ENCODE results near the gene CSNK1E. TPM values are rescaled to one million over a fixed set of nuclear protein-coding genes. Genes with fewer than 3 reads are reported as not detected.

The CSNK1E gene
- total RNA-seq, 1 experiment from 2014 or later: 62.7 TPM

DNA sequence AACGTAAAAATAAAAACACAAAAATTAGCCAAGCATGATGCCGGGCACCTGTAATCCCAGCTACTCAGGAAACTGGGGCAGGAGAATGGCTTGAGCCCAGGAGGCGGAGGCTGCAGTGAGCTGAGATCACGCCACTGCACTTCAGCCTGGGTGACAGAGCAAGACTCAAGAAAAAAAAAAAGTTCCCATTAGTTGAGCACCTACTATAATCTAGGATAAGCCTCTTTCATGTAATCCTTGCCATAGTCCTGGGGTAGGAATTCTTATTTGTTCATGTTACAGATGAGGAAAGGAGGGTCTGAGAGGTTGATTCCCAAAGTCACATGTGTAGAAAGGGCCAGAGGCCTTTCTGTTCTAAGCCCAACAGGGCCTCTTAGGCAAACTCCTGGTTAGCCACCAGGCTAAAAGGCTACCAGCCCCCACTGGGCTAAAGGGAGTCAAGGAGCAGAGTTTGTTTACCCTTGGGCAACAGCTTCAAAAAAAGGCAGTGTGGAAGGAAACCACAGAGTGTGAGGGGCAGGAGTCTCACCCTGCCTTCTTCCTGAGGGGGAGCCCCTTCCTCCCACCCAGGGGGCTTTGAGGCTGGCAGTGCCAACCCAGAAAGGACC lies 21.6 kb upstream of the CSNK1E start:
- DNase-seq (ENCODE audit: low read depth): no peak
- in situ Hi-C loops (cut with HindIII; ENCODE audit: low pct_unique_long_range_greater_than_20kb, low sequenced_read_pairs): no loop called here

- DNase-seq (ENCODE audit: low read depth): no peak
- in situ Hi-C loops (cut with HindIII; ENCODE audit: low pct_unique_long_range_greater_than_20kb, low sequenced_read_pairs): no loop called here
These were observed 19.5 kb upstream of the CSNK1E start for GRCh38 chr22:38336699-38337098.

- in situ Hi-C loops (cut with HindIII; ENCODE audit: low pct_unique_long_range_greater_than_20kb, low sequenced_read_pairs): no loop called here
- no peak for DNase-seq (ENCODE audit: low read depth)
These were observed 17.8 kb upstream of the CSNK1E start for GRCh38 chr22:38335077-38335476.

GRCh38 chr22:38327805-38328204 lies 10.6 kb upstream of the CSNK1E start:
- in situ Hi-C loops (cut with HindIII; ENCODE audit: low pct_unique_long_range_greater_than_20kb, low sequenced_read_pairs): no loop called here
- peak; percentile 58 for DNase-seq (ENCODE audit: low read depth)

DNA sequence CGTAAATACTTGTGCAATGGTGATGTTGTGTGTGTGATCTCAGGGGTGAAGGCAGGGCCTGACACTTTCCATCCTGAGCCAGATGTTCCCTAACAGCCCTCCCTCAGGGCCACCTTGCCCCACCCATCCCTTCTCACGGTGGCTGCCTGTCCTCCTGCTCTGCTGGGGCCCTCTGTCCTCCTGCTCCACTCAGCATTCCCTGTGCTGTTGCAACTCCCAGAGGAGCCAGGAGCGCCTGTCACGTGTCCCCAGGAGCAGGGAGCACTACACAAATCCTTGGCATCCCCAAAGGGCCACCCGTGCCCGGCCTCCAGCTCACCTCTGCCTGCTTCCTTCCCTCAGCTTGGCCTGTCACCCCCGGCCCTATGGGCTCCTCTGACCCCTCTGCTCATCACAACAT lies 10.2 kb upstream of the CSNK1E start:
- in situ Hi-C loops (cut with HindIII; ENCODE audit: low pct_unique_long_range_greater_than_20kb, low sequenced_read_pairs): no loop called here
- no peak for DNase-seq (ENCODE audit: low read depth)

GRCh38 chr22:38325587-38325986 lies 8.4 kb upstream of the CSNK1E start:
- DNase-seq (ENCODE audit: low read depth): no peak
- in situ Hi-C loops (cut with HindIII; ENCODE audit: low pct_unique_long_range_greater_than_20kb, low sequenced_read_pairs): no loop called here

DNA sequence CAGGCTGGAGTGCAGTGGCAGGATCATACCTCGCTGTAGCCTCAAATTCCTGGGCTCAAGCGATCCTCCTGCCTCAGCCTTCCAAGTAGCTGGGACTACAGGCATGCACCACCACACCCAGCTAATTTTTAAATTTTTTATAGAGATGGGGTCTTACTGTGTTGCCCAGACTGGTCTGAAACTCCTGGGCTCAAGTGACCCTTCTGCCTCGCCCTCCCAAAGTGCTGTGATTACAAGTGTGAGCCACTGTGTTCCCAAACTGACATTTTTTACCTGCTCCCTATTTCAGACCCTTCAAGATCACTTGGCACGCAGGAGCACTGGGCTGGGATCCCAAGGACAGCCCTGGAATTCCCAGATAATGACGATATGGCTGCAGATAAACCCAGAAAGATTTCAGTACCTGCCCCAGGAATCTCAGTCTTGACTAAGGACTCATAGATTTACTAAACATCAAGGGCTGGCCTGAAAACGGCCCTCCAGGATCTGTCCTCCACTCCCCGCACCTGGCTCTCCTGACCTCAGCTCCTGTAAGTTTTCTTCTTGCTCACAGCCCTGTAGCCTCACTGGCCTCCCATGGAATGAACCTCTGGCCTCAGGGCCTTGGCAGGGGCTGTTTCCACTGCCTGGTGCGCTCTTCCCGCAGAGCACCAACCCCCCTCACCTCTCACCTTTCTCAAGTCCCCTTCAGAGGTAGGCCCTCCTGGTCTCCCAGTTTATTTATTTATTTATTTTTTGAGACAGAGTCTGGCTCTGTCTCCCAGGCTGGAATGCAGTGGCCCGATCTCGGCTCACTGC lies 3.6 kb upstream of the CSNK1E start:
- DNase-seq (ENCODE audit: low read depth): no peak
- in situ Hi-C loops (cut with HindIII; ENCODE audit: low pct_unique_long_range_greater_than_20kb, low sequenced_read_pairs): no loop called here

GRCh38 chr22:38318792-38319773 lies 1.9 kb upstream of the CSNK1E start:
- in situ Hi-C loops (cut with HindIII; ENCODE audit: low pct_unique_long_range_greater_than_20kb, low sequenced_read_pairs): no loop called here
- no peak for DNase-seq (ENCODE audit: low read depth)

- in situ Hi-C loops (cut with HindIII; ENCODE audit: low pct_unique_long_range_greater_than_20kb, low sequenced_read_pairs): no loop called here
- DNase-seq (ENCODE audit: low read depth): peak; percentile 90
These were observed 922 bp upstream of the CSNK1E start for GRCh38 chr22:38317995-38318715.

- in situ Hi-C loops (cut with HindIII; ENCODE audit: low pct_unique_long_range_greater_than_20kb, low sequenced_read_pairs): no loop called here
- peak; percentile 70 for DNase-seq (ENCODE audit: low read depth)
These were observed 690 bp downstream of the CSNK1E start for GRCh38 chr22:38316364-38317121.

- in situ Hi-C loops (cut with HindIII; ENCODE audit: low pct_unique_long_range_greater_than_20kb, low sequenced_read_pairs): no loop called here
- DNase-seq (ENCODE audit: low read depth): peak; percentile 66
These were observed 1.3 kb downstream of the CSNK1E start for GRCh38 chr22:38315823-38316363.

GRCh38 chr22:38314933-38315822 lies 2.1 kb downstream of the CSNK1E start:
- no peak for DNase-seq (ENCODE audit: low read depth)

GRCh38 chr22:38314051-38314932 lies 2.9 kb downstream of the CSNK1E start:
- no peak for DNase-seq (ENCODE audit: low read depth)
- in situ Hi-C loops (cut with HindIII; ENCODE audit: low pct_unique_long_range_greater_than_20kb, low sequenced_read_pairs): no loop called here

More at GRCh38 chr22:38314933-38315822, 2.1 kb downstream of the CSNK1E start:
- in situ Hi-C loops (cut with HindIII; ENCODE audit: low pct_unique_long_range_greater_than_20kb, low sequenced_read_pairs): no loop called here

- peak; percentile 75 for DNase-seq (ENCODE audit: low read depth)
- in situ Hi-C loops (cut with HindIII; ENCODE audit: low pct_unique_long_range_greater_than_20kb, low sequenced_read_pairs): no loop called here
These were observed 3.8 kb downstream of the CSNK1E start for GRCh38 chr22:38313384-38313955.

- in situ Hi-C loops (cut with HindIII; ENCODE audit: low pct_unique_long_range_greater_than_20kb, low sequenced_read_pairs): no loop called here
These were observed 4.9 kb downstream of the CSNK1E start for GRCh38 chr22:38312261-38312800.

More at GRCh38 chr22:38312261-38312800, 4.9 kb downstream of the CSNK1E start:
- no peak for DNase-seq (ENCODE audit: low read depth)
